PC-3 (cell line): Measurements from ENCODE around the gene PCDHGB3. TPM values are rescaled to one million over a fixed set of nuclear protein-coding genes. Genes with fewer than 3 reads are reported as not detected.
"Not testable (repeated sequence)": the region's sequence is repeated elsewhere in the genome, so short reads cannot be mapped to it uniquely, and the experiment has no call there.

ENCODE experiments used
- ATAC-seq: fragments of 200-7000 bp; cut with Tn5 transposase; 2 replicates; pipeline ENCODE4 v1.9.1; 2020; ENCODE audit warnings: mild to moderate bottlenecking, moderate library complexity
- BruUV-seq: library from RNA; stranded (reverse); fragments of 400-500 nt; replicated peaks from 2 replicates; lab custom pipeline; 2021; lab: Mats Ljungman, UMichigan
- CTCF ChIA-PET: fragments of 300-600 bp; sonication (Branson Sonifier 250); formaldehyde crosslinking; loops from one replicate; lab custom pipeline; 2022; ENCODE audit warnings: antibody characterized with exemption; lab: Charles Lee
- POLR2A ChIA-PET: fragments of 300-600 bp; sonication (Branson Sonifier 250); formaldehyde crosslinking; loops from one replicate; lab custom pipeline; 2022; ENCODE audit warnings: antibody characterized with exemption; ENCODE audit not compliant: unreplicated experiment; lab: Charles Lee
- DNase-seq: peaks from one replicate; pipeline ENCODE4 v3.0.0-alpha.2; 2015
- H2AFZ ChIP-seq: fragments of 300-600 bp; sonication (generic); 2 replicates; pipeline ENCODE4 v1.6.0; 2016; ENCODE audit warnings: antibody characterized with exemption, low read length
- H3F3A ChIP-seq: fragments of 300-600 bp; sonication (generic); one replicate; pipeline ENCODE4 v1.6.0; 2017; ENCODE audit warnings: antibody characterized with exemption, low read length, control low read depth, mild to moderate bottlenecking; ENCODE audit not compliant: unreplicated experiment
- H3K27ac ChIP-seq: fragments of 300-600 bp; sonication (generic); 2 replicates; pipeline ENCODE4 v1.5.1; 2016; ENCODE audit warnings: mild to moderate bottlenecking, low read length
- H3K27me3 ChIP-seq: fragments of 300-600 bp; sonication (generic); 2 replicates; pipeline ENCODE4 v1.6.1; 2016; ENCODE audit warnings: low read length, mixed read lengths
- H3K36me3 ChIP-seq: fragments of 300-600 bp; sonication (generic); 2 replicates; pipeline ENCODE4 v1.6.1; 2016; ENCODE audit warnings: low read depth, mixed run types, low read length, mixed read lengths
- H3K4me1 ChIP-seq: fragments of 300-600 bp; sonication (generic); 2 replicates; pipeline ENCODE4 v1.5.1; 2016; ENCODE audit warnings: low read length; ENCODE audit not compliant: insufficient read depth
- H3K4me2 ChIP-seq: fragments of 300-600 bp; sonication (generic); 2 replicates; pipeline ENCODE4 v1.6.0; 2016; ENCODE audit warnings: low read length
- H3K4me3 ChIP-seq: fragments of 300-600 bp; sonication (generic); 2 replicates; pipeline ENCODE4 v1.5.1; 2016; ENCODE audit warnings: mild to moderate bottlenecking, low read length, mixed read lengths
- H3K79me2 ChIP-seq: fragments of 300-600 bp; sonication (generic); 2 replicates; pipeline ENCODE4 v1.6.1; 2017; ENCODE audit warnings: low read length, mixed read lengths
- H3K9ac ChIP-seq: fragments of 300-600 bp; sonication (generic); 2 replicates; pipeline ENCODE4 v1.6.0; 2016; ENCODE audit warnings: mild to moderate bottlenecking, low read length
- H3K9me2 ChIP-seq: fragments of 300-600 bp; sonication (generic); replicated peaks from 2 replicates; pipeline ENCODE4 v1.6.1; 2016; ENCODE audit warnings: mixed run types, low read length, mixed read lengths
- H3K9me3 ChIP-seq: fragments of 300-600 bp; sonication (generic); 2 replicates; pipeline ENCODE4 v1.6.1; 2016; ENCODE audit warnings: low read length, mixed read lengths
- H4K20me1 ChIP-seq: fragments of 300-600 bp; sonication (generic); 2 replicates; pipeline ENCODE4 v1.6.1; 2016; ENCODE audit warnings: low read length, mixed read lengths
- EZH2 ChIP-seq: fragments of 300-600 bp; sonication (generic); IDR thresholded peaks from one replicate; pipeline ENCODE4 v1.6.1; 2017; ENCODE audit warnings: antibody characterized with exemption, mild to moderate bottlenecking, low read length; ENCODE audit not compliant: unreplicated experiment
- EZH2phosphoT487 ChIP-seq: fragments of 300-600 bp; sonication (generic); IDR thresholded peaks from 2 replicates; pipeline ENCODE4 v1.6.1; 2018; ENCODE audit warnings: mild to moderate bottlenecking, antibody characterized with exemption, low read length, borderline replicate concordance
- intact Hi-C: fragments of 100-400 bp; cut with micrococcal nuclease; formaldehyde crosslinking; loops from 2 replicates; pipeline ENCODE4 v1.9.0; 2023
- total RNA-seq: library from RNA; depleted of rRNA; stranded (reverse); fragments of >200 nt; gene quantifications from 2 replicates; pipeline ENCODE4 v1.2.3, GENCODE V29; 2014
- TF ChIP-seq, protein P1 (sequence below): fragments of 300-600 bp; sonication (generic); conservative IDR thresholded peaks from 2 replicates; pipeline ENCODE4 v1.5.1; 2017; ENCODE audit warnings: antibody characterized with exemption, low read depth, mild to moderate bottlenecking, low read length

The PCDHGB3 gene
- total RNA-seq, 1 experiment from 2014 or later = 1.3 TPM

DNA sequence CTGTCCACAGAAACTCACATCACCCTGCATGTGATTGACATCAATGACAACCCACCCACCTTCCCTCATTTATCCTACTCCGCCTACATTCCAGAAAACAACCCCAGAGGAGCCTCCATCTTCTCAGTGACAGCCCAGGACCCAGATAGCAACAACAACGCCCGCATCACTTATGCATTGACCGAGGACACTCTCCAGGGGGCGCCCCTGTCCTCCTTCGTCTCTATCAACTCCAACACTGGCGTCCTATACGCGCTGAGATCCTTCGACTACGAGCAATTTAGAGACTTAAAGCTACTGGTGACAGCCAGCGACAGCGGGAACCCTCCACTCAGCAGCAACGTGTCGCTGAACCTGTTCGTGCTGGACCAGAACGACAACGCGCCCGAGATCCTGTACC, 24.7 kb upstream of the PCDHGB3 start:
- Histone ChIP-seq H3K4me1 (no peaks in the 10 kb centered on the region), H3K9me2 (no peaks in the 10 kb centered on the region), H2AFZ (no peak overlapping the region), H3K27ac (no peak overlapping the region), H3K79me2 (no peaks in the 10 kb centered on the region), H3K4me3 (no peak overlapping the region), H3K9ac (no peak overlapping the region), H3K4me2 (no peak overlapping the region), H3F3A (no peaks in the 10 kb centered on the region), H4K20me1 (no peaks in the 10 kb centered on the region), H3K9me3 (no peaks in the 10 kb centered on the region), H3K36me3 (no peaks in the 10 kb centered on the region), H3K27me3 (no peaks in the 10 kb centered on the region)
- TF ChIP-seq EZH2phosphoT487 (no peak), EZH2 (no peak)
- TF ChIP-seq, protein P1, sequence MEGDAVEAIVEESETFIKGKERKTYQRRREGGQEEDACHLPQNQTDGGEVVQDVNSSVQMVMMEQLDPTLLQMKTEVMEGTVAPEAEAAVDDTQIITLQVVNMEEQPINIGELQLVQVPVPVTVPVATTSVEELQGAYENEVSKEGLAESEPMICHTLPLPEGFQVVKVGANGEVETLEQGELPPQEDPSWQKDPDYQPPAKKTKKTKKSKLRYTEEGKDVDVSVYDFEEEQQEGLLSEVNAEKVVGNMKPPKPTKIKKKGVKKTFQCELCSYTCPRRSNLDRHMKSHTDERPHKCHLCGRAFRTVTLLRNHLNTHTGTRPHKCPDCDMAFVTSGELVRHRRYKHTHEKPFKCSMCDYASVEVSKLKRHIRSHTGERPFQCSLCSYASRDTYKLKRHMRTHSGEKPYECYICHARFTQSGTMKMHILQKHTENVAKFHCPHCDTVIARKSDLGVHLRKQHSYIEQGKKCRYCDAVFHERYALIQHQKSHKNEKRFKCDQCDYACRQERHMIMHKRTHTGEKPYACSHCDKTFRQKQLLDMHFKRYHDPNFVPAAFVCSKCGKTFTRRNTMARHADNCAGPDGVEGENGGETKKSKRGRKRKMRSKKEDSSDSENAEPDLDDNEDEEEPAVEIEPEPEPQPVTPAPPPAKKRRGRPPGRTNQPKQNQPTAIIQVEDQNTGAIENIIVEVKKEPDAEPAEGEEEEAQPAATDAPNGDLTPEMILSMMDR = no peak
- ChIA-PET POLR2A (no interaction called here), CTCF (no interaction called here)
- no TSS peak for BruUV-seq
- DNase-seq = no peak
- intact Hi-C loops = no loop called here
- no peak for ATAC-seq

DNA sequence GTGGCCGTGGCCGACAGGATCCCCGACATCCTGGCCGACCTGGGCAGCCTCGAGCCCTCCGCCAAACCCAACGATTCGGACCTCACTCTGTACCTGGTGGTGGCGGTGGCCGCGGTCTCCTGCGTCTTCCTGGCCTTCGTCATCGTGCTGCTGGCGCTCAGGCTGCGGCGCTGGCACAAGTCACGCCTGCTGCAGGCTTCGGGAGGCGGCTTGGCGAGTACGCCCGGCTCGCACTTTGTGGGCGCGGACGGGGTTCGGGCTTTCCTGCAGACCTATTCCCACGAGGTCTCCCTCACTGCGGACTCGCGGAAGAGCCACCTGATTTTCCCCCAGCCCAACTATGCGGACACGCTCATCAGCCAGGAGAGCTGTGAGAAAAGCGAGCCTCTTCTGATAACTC, 24.0 kb upstream of the PCDHGB3 start:
- H3K27ac ChIP-seq, H3K4me1 ChIP-seq, BruUV-seq, H3K27me3 ChIP-seq, H3K9ac ChIP-seq, H3K4me3 ChIP-seq, H3F3A ChIP-seq, ATAC-seq, H3K36me3 ChIP-seq, H3K79me2 ChIP-seq, H3K9me3 ChIP-seq, CTCF ChIA-PET, H3K9me2 ChIP-seq, intact Hi-C loops, H3K4me2 ChIP-seq, H4K20me1 ChIP-seq, H2AFZ ChIP-seq, DNase-seq: not testable (repeated sequence)
- POLR2A ChIA-PET = interaction anchor here (0.6 kb wide), 1 partner anchor 245 kb away, joined by 4 read pairs; no protein-coding TSS in a partner anchor

DNA sequence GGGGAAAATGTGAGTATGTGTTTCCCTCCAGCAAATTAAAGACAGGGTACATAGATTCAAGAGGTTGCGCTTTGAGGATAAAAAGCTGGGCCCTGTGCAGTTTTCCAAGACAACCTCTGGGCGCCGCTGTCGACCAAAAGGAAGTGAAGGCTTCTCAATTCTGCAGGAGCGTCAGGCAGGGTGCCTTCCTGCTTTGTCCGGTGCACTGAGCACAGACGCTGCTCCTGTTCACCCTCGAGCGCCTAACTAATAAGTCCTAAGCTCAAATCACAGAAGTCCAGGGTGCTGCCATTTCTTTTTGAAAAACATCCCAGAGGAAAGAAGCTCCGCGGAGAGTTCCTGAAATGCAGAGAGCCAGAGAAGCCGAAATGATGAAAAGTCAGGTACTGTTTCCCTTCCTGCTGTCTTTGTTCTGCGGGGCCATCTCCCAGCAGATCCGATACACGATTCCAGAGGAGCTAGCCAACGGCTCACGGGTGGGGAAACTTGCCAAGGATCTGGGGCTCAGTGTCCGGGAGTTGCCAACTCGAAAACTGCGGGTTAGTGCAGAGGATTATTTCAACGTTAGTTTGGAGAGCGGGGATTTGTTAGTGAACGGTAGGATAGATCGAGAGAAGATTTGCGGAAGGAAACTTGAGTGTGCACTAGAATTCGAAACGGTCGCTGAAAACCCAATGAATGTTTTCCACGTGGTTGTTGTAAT, 20.0 kb upstream of the PCDHGB3 start, which contains the start of gene PCDHGB1:
Gene PCDHGB1, plus strand, starts transcription at position 183 of the 703 bp plus-strand sequence. Its CDS starts 162 bp downstream, at position 345.
- H3K9me2 ChIP-seq = no peaks in the 10 kb centered on the region
- H3F3A ChIP-seq = no peaks in the 10 kb centered on the region
- H3K27me3 ChIP-seq = no peaks in the 10 kb centered on the region
- no peak within 1 kb of the TSS for H2AFZ ChIP-seq
- no peaks in the 10 kb centered on the region for H3K4me1 ChIP-seq
- H3K4me3 ChIP-seq = no peak within 1 kb of the TSS
- no peak within 1 kb of the TSS for H3K27ac ChIP-seq
- no TSS peak for BruUV-seq
- H3K36me3 ChIP-seq = no peaks in the 10 kb centered on the region
- ChIA-PET POLR2A (no interaction called here), CTCF (no interaction called here)
- ATAC-seq = no peak
- intact Hi-C loops = no loop called here
- TF ChIP-seq, protein P1 = no peak
- TF ChIP-seq EZH2phosphoT487 = no peak
- TF ChIP-seq EZH2 = no peak
- no peak for DNase-seq
- H3K79me2 ChIP-seq = no peaks in the 10 kb centered on the region
- H3K4me2 ChIP-seq = no peak within 1 kb of the TSS
- H3K9me3 ChIP-seq = no peaks in the 10 kb centered on the region
- no peaks in the 10 kb centered on the region for H4K20me1 ChIP-seq
- no peak within 1 kb of the TSS for H3K9ac ChIP-seq
